HepG2 (cell line): ENCODE results near the gene FXYD5. TPM values are rescaled to one million over a fixed set of nuclear protein-coding genes. Genes with fewer than 3 reads are reported as not detected.

ENCODE experiments used
- SP140L ChIP-seq: sonication (generic); formaldehyde crosslinking; IDR thresholded peaks from 2 replicates; pipeline ENCODE4 v1.4.0; 2020; ENCODE audit warnings: missing genetic modification reagents, borderline replicate concordance
- SP4 ChIP-seq: sonication (generic); formaldehyde crosslinking; IDR thresholded peaks from 2 replicates; pipeline ENCODE4 v1.8.1; 2023; ENCODE audit warnings: mild to moderate bottlenecking, missing genetic modification reagents
- TCF12 ChIP-seq, 2 experiments: fragments of 450-650 bp in 1 of 2; sonication (generic) in 1 of 2; formaldehyde crosslinking in 1 of 2; IDR thresholded peaks; 2 replicates each; pipeline versions ENCODE4 v1.6.1 to v1.8.0; 2017 to 2022; ENCODE audit warnings: antibody characterized with exemption in 1 of 2, mild to moderate bottlenecking in 1 of 2, missing genetic modification reagents in 1 of 2, moderate library complexity in 1 of 2
- polyA plus RNA-seq, 8 experiments: library from polyadenylated mRNA; depleted of rRNA in 3 of 8; stranded (reverse) in 7 of 8; unstranded in 1 of 8; fragments of >200 nt; fragmentation: Illumina TruSeq in 4 of 8; extraction: Trizol in 4 of 8; gene quantifications; 2 replicates each; pipeline versions ENCODE4 v1.2.1 to v1.2.3, GENCODE V29; 2011 to 2016; ENCODE audit warnings: low read depth in 4 of 8, missing spikeins in 1 of 8, mixed read lengths in 1 of 8; ENCODE audit not compliant: insufficient read depth in 1 of 8
- total RNA-seq, 5 experiments: library from RNA; depleted of rRNA; stranded (reverse); fragments of >200 nt; fragmentation: Illumina TruSeq; extraction: Trizol; gene quantifications; 2 replicates each; pipeline ENCODE4 v1.2.3, GENCODE V29; 2016; ENCODE audit warnings: low read depth in 1 of 5
- TF ChIP-seq, protein P1 (sequence below): sonication (generic); formaldehyde crosslinking; IDR thresholded peaks from 2 replicates; pipeline ENCODE4 v1.4.0; 2020; ENCODE audit warnings: mild to moderate bottlenecking, missing genetic modification reagents
- TF ChIP-seq, protein P2 (sequence below): sonication (generic); formaldehyde crosslinking; IDR thresholded peaks from 2 replicates; pipeline ENCODE4 v1.5.0; 2020; ENCODE audit warnings: mild to moderate bottlenecking, missing genetic modification reagents, borderline replicate concordance
- TF ChIP-seq, protein P3 (sequence below): sonication (generic); formaldehyde crosslinking; IDR thresholded peaks from 2 replicates; pipeline ENCODE4 v1.5.0; 2020; ENCODE audit warnings: mild to moderate bottlenecking, missing genetic modification reagents, moderate library complexity
- TF ChIP-seq, protein P4 (sequence below): sonication (generic); formaldehyde crosslinking; IDR thresholded peaks from 2 replicates; pipeline ENCODE4 v1.5.0; 2020; ENCODE audit warnings: mild to moderate bottlenecking, missing genetic modification reagents, borderline replicate concordance

FXYD5 gene
- total and polyA plus RNA-seq, 2 of the 13 experiments (the other 11 are each of a cell fraction or from before 2014, with no cell fraction given), result 0.65 TPM; not detected in 1

DNA sequence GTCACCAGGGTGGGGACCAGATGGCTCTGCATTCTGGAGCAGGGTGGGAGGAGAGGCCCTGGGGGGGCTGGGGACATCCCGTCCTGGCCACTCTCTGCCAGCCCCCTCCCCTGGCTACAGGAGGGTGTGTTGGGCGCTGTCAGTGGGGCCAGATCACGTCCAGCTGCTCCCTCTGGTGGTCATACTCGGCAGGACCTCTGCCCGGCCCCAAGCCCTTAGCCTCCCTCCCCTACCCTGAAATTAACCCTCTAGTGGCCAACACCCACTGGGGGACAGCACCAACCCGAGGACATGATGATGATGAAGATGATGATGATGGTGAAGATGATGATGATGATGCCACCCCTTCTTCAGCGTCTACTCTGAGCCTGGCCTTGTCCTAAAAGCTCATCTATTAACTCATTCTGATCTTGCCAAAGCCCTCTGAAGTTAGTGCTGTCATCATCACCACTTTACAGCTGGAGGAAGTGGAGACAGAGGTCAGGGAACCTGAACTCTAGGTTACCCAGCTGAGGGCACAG lies 19.1 kb upstream of the FXYD5 start (continued):
- no peak for TF ChIP-seq TCF12 (IDR thresholded peaks at IDR 0.05)
- 0 out of 2 replicates have a peak, but pooled peaks have one; percentile 60 for TF ChIP-seq TCF12 (CRISPR knock-in tag; IDR thresholded peaks at IDR 0.05)
- TF ChIP-seq, protein P1, sequence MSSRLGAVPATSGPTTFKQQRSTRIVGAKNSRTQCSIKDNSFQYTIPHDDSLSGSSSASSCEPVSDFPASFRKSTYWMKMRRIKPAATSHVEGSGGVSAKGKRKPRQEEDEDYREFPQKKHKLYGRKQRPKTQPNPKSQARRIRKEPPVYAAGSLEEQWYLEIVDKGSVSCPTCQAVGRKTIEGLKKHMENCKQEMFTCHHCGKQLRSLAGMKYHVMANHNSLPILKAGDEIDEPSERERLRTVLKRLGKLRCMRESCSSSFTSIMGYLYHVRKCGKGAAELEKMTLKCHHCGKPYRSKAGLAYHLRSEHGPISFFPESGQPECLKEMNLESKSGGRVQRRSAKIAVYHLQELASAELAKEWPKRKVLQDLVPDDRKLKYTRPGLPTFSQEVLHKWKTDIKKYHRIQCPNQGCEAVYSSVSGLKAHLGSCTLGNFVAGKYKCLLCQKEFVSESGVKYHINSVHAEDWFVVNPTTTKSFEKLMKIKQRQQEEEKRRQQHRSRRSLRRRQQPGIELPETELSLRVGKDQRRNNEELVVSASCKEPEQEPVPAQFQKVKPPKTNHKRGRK (CRISPR knock-in tag), result no peak
- TF ChIP-seq, protein P2, sequence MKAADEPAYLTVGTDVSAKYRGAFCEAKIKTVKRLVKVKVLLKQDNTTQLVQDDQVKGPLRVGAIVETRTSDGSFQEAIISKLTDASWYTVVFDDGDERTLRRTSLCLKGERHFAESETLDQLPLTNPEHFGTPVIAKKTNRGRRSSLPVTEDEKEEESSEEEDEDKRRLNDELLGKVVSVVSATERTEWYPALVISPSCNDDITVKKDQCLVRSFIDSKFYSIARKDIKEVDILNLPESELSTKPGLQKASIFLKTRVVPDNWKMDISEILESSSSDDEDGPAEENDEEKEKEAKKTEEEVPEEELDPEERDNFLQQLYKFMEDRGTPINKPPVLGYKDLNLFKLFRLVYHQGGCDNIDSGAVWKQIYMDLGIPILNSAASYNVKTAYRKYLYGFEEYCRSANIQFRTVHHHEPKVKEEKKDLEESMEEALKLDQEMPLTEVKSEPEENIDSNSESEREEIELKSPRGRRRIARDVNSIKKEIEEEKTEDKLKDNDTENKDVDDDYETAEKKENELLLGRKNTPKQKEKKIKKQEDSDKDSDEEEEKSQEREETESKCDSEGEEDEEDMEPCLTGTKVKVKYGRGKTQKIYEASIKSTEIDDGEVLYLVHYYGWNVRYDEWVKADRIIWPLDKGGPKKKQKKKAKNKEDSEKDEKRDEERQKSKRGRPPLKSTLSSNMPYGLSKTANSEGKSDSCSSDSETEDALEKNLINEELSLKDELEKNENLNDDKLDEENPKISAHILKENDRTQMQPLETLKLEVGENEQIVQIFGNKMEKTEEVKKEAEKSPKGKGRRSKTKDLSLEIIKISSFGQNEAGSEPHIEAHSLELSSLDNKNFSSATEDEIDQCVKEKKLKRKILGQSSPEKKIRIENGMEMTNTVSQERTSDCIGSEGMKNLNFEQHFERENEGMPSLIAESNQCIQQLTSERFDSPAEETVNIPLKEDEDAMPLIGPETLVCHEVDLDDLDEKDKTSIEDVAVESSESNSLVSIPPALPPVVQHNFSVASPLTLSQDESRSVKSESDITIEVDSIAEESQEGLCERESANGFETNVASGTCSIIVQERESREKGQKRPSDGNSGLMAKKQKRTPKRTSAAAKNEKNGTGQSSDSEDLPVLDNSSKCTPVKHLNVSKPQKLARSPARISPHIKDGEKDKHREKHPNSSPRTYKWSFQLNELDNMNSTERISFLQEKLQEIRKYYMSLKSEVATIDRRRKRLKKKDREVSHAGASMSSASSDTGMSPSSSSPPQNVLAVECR (CRISPR knock-in tag), result 0 out of 2 replicates have a peak, but pooled peaks have one; percentile 29
- peak; percentile 72; the same call in 1 of the 2 replicates for TF ChIP-seq SP4 (CRISPR knock-in tag)
- TF ChIP-seq SP140L (CRISPR knock-in tag), result no peak
- TF ChIP-seq, protein P3, sequence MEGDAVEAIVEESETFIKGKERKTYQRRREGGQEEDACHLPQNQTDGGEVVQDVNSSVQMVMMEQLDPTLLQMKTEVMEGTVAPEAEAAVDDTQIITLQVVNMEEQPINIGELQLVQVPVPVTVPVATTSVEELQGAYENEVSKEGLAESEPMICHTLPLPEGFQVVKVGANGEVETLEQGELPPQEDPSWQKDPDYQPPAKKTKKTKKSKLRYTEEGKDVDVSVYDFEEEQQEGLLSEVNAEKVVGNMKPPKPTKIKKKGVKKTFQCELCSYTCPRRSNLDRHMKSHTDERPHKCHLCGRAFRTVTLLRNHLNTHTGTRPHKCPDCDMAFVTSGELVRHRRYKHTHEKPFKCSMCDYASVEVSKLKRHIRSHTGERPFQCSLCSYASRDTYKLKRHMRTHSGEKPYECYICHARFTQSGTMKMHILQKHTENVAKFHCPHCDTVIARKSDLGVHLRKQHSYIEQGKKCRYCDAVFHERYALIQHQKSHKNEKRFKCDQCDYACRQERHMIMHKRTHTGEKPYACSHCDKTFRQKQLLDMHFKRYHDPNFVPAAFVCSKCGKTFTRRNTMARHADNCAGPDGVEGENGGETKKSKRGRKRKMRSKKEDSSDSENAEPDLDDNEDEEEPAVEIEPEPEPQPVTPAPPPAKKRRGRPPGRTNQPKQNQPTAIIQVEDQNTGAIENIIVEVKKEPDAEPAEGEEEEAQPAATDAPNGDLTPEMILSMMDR, result peak; percentile 96
- TF ChIP-seq, protein P4, sequence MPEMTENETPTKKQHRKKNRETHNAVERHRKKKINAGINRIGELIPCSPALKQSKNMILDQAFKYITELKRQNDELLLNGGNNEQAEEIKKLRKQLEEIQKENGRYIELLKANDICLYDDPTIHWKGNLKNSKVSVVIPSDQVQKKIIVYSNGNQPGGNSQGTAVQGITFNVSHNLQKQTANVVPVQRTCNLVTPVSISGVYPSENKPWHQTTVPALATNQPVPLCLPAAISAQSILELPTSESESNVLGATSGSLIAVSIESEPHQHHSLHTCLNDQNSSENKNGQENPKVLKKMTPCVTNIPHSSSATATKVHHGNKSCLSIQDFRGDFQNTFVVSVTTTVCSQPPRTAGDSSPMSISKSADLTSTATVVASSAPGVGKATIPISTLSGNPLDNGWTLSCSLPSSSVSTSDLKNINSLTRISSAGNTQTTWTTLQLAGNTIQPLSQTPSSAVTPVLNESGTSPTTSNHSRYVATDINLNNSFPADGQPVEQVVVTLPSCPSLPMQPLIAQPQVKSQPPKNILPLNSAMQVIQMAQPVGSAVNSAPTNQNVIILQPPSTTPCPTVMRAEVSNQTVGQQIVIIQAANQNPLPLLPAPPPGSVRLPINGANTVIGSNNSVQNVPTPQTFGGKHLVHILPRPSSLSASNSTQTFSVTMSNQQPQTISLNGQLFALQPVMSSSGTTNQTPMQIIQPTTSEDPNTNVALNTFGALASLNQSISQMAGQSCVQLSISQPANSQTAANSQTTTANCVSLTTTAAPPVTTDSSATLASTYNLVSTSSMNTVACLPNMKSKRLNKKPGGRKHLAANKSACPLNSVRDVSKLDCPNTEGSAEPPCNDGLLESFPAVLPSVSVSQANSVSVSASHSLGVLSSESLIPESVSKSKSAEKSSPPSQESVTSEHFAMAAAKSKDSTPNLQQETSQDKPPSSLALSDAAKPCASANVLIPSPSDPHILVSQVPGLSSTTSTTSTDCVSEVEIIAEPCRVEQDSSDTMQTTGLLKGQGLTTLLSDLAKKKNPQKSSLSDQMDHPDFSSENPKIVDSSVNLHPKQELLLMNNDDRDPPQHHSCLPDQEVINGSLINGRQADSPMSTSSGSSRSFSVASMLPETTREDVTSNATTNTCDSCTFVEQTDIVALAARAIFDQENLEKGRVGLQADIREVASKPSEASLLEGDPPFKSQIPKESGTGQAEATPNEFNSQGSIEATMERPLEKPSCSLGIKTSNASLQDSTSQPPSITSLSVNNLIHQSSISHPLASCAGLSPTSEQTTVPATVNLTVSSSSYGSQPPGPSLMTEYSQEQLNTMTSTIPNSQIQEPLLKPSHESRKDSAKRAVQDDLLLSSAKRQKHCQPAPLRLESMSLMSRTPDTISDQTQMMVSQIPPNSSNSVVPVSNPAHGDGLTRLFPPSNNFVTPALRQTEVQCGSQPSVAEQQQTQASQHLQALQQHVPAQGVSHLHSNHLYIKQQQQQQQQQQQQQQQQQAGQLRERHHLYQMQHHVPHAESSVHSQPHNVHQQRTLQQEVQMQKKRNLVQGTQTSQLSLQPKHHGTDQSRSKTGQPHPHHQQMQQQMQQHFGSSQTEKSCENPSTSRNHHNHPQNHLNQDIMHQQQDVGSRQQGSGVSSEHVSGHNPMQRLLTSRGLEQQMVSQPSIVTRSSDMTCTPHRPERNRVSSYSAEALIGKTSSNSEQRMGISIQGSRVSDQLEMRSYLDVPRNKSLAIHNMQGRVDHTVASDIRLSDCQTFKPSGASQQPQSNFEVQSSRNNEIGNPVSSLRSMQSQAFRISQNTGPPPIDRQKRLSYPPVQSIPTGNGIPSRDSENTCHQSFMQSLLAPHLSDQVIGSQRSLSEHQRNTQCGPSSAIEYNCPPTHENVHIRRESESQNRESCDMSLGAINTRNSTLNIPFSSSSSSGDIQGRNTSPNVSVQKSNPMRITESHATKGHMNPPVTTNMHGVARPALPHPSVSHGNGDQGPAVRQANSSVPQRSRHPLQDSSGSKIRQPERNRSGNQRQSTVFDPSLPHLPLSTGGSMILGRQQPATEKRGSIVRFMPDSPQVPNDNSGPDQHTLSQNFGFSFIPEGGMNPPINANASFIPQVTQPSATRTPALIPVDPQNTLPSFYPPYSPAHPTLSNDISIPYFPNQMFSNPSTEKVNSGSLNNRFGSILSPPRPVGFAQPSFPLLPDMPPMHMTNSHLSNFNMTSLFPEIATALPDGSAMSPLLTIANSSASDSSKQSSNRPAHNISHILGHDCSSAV (CRISPR knock-in tag), result no peak
